ENCODE measurements around the gene WDPCP. TPM values are rescaled to one million over a fixed set of nuclear protein-coding genes. Genes with fewer than 3 reads are reported as not detected.
"Not testable (repeated sequence)": the region's sequence is repeated elsewhere in the genome, so short reads cannot be mapped to it uniquely, and the experiment has no call there.

The WDPCP gene
- polyA plus RNA-seq, 1 donor from 2014 or later: 8.9 TPM

GRCh38 chr2:63364866-63365265, 223.4 kb downstream of the WDPCP start:
- no peaks in the 10 kb centered on the region for H3F3A ChIP-seq (ENCODE audit: insufficient read depth, low read length, poor library complexity, severe bottlenecking)
- no peaks in the 10 kb centered on the region for H3K36me3 ChIP-seq (ENCODE audit: insufficient read depth, low read length)
- H3K9me2 ChIP-seq (ENCODE audit: insufficient read depth, low read length): no peaks in the 10 kb centered on the region
- H3K79me2 ChIP-seq (replicated peaks; ENCODE audit: insufficient read depth, low read length): no peaks in the 10 kb centered on the region
- no peak overlapping the region for H3K4me2 ChIP-seq (ENCODE audit: low read length)
- no peak overlapping the region for H3K27ac ChIP-seq (ENCODE audit: low read length)
- TF ChIP-seq REST (IDR thresholded peaks at IDR 0.05; ENCODE audit: borderline replicate concordance): no peak
- no peaks in the 10 kb centered on the region for H4K20me1 ChIP-seq (ENCODE audit: insufficient read depth)
- H2AFZ ChIP-seq (ENCODE audit: low read depth, low read length): no peak overlapping the region
- no peaks in the 10 kb centered on the region for H3K27me3 ChIP-seq (ENCODE audit: insufficient read depth, low read depth, low read length)
- peaks cover 3% of the 10 kb centered on the region for H3K9me3 ChIP-seq (ENCODE audit: low read length)
- H3K4me3 ChIP-seq (ENCODE audit: low read length): no peak overlapping the region
- no peak overlapping the region for H3K9ac ChIP-seq (ENCODE audit: low read length)

- not testable (repeated sequence) for H3K36me3 ChIP-seq (ENCODE audit: insufficient read depth, low read length); H3F3A ChIP-seq (ENCODE audit: insufficient read depth, low read length, poor library complexity, severe bottlenecking); H3K9me3 ChIP-seq (ENCODE audit: low read length); H4K20me1 ChIP-seq (ENCODE audit: insufficient read depth); H3K27ac ChIP-seq (ENCODE audit: low read length); H3K4me2 ChIP-seq (ENCODE audit: low read length); H3K9me2 ChIP-seq (ENCODE audit: insufficient read depth, low read length); H3K27me3 ChIP-seq (ENCODE audit: insufficient read depth, low read depth, low read length); H3K9ac ChIP-seq (ENCODE audit: low read length); H2AFZ ChIP-seq (ENCODE audit: low read depth, low read length); H3K79me2 ChIP-seq (replicated peaks; ENCODE audit: insufficient read depth, low read length); H3K4me3 ChIP-seq (ENCODE audit: low read length)
Measured at GRCh38 chr2:63357722-63358121, 230.6 kb downstream of the WDPCP start.

GRCh38 chr2:63347361-63347760, 240.9 kb downstream of the WDPCP start:
- Histone ChIP-seq H3K27ac (ENCODE audit: low read length) (no peak overlapping the region), H3K9ac (ENCODE audit: low read length) (no peak overlapping the region), H3K27me3 (ENCODE audit: insufficient read depth, low read depth, low read length) (no peaks in the 10 kb centered on the region), H3K36me3 (ENCODE audit: insufficient read depth, low read length) (no peaks in the 10 kb centered on the region), H4K20me1 (ENCODE audit: insufficient read depth) (no peaks in the 10 kb centered on the region), H2AFZ (ENCODE audit: low read depth, low read length) (no peak overlapping the region), H3K9me2 (ENCODE audit: insufficient read depth, low read length) (no peaks in the 10 kb centered on the region), H3K4me2 (ENCODE audit: low read length) (no peak overlapping the region), H3K79me2 (replicated peaks; ENCODE audit: insufficient read depth, low read length) (no peaks in the 10 kb centered on the region), H3K4me3 (ENCODE audit: low read length) (no peak overlapping the region), H3F3A (ENCODE audit: insufficient read depth, low read length, poor library complexity, severe bottlenecking) (no peaks in the 10 kb centered on the region), H3K9me3 (ENCODE audit: low read length) (no peaks in the 10 kb centered on the region)
- TF ChIP-seq POLR2AphosphoS5 (IDR thresholded peaks at IDR 0.05) (no peak), SMC3 (conservative IDR thresholded peaks at IDR 0.05; ENCODE audit: poor library complexity) (no peak), RAD21 (conservative IDR thresholded peaks at IDR 0.05) (no peak), REST (IDR thresholded peaks at IDR 0.05; ENCODE audit: borderline replicate concordance) (no peak), TAF1 (IDR thresholded peaks at IDR 0.05; ENCODE audit: low read depth) (no peak), EP300 (conservative IDR thresholded peaks at IDR 0.05; ENCODE audit: poor library complexity, severe bottlenecking) (no peak), MXI1 (conservative IDR thresholded peaks at IDR 0.05; ENCODE audit: poor library complexity, severe bottlenecking) (no peak), EZH2 (IDR thresholded peaks at IDR 0.05; ENCODE audit: borderline replicate concordance, insufficient read depth, low read length, poor library complexity, severe bottlenecking) (no peak)
- TF ChIP-seq, protein P1, sequence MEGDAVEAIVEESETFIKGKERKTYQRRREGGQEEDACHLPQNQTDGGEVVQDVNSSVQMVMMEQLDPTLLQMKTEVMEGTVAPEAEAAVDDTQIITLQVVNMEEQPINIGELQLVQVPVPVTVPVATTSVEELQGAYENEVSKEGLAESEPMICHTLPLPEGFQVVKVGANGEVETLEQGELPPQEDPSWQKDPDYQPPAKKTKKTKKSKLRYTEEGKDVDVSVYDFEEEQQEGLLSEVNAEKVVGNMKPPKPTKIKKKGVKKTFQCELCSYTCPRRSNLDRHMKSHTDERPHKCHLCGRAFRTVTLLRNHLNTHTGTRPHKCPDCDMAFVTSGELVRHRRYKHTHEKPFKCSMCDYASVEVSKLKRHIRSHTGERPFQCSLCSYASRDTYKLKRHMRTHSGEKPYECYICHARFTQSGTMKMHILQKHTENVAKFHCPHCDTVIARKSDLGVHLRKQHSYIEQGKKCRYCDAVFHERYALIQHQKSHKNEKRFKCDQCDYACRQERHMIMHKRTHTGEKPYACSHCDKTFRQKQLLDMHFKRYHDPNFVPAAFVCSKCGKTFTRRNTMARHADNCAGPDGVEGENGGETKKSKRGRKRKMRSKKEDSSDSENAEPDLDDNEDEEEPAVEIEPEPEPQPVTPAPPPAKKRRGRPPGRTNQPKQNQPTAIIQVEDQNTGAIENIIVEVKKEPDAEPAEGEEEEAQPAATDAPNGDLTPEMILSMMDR (IDR thresholded peaks at IDR 0.05; ENCODE audit: poor library complexity, severe bottlenecking): no peak

Measured in neural cell (in vitro differentiated cells).